ENCODE results near the gene ALKAL2.

- TF ChIP-seq CTCF (IDR thresholded peaks at IDR 0.05; ENCODE audit: low read length) (no peak), EZH2phosphoT487 (IDR thresholded peaks at IDR 0.05; ENCODE audit: low read length) (no peak), EZH2 (optimal IDR thresholded peaks at IDR 0.05; ENCODE audit: low read depth, low read length) (no peak)
Observed at GRCh38 chr2:233030-233429, 54.9 kb downstream of the ALKAL2 start.
